ENCODE data around the gene SLC38A11.
"Not testable (repeated sequence)": the region's sequence is repeated elsewhere in the genome, so short reads cannot be mapped to it uniquely, and the experiment has no call there.

SLC38A11 gene

DNA sequence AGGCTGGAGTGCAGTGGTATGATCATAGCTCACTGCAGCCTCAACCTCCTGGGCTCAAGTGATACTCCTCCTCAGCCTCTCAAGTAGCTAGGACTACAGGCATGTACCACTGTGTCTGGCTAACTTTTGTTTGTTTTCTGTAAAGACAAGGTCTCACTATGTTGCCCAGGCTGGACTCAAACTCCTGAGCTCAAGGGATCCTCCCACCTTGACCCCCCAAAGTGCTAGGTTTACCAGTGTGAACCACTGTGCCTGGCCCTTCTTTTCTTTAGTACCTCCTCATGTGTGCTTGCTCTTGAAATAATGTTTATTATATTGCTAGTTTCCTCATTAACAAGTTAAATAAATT is 94.7 kb downstream of the SLC38A11 start:
- TF ChIP-seq, protein P1, sequence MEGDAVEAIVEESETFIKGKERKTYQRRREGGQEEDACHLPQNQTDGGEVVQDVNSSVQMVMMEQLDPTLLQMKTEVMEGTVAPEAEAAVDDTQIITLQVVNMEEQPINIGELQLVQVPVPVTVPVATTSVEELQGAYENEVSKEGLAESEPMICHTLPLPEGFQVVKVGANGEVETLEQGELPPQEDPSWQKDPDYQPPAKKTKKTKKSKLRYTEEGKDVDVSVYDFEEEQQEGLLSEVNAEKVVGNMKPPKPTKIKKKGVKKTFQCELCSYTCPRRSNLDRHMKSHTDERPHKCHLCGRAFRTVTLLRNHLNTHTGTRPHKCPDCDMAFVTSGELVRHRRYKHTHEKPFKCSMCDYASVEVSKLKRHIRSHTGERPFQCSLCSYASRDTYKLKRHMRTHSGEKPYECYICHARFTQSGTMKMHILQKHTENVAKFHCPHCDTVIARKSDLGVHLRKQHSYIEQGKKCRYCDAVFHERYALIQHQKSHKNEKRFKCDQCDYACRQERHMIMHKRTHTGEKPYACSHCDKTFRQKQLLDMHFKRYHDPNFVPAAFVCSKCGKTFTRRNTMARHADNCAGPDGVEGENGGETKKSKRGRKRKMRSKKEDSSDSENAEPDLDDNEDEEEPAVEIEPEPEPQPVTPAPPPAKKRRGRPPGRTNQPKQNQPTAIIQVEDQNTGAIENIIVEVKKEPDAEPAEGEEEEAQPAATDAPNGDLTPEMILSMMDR (IDR thresholded peaks at IDR 0.05; ENCODE audit: control insufficient read depth, extremely low read depth, insufficient read depth): no peak
- no peak for DNase-seq (ENCODE audit: low read depth)
- H3K4me3 ChIP-seq (ENCODE audit: low read depth, low read length): no peak overlapping the region

DNA sequence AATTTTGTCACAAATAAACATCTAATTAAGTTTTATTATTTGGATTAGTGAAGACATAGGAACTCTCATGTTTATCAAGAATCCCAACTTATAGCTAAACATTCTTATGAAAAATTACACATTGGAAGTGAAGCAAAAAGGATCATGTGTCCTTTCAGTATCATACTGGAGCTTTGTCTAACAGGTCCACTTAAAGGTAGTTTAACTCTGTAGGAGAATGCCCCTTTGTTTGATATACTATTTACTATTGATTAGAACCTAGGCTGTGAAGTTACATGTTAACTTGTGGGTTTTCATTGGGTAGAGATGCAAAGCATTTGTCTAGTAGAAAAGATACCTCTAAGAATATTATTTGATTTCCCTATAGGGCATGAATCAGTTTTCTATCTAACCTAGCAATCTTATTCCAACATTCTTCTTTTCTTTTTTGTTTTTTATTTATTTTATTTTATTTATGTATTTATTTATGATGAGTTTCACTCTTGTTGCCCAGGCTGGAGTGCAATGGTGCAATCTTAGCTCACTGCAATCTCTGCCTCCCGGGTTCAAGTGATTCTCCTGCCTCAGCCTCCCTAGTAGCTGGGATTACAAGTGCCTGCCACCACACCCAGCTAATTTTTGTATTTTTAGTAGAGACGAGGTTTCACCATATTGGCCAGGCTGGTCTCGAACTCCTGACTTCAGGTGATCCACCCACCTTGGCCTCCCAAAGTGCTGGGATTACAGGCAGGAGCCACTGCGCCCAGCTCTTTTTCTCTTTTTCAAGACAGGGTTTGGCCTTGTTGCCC is 95.2 kb downstream of the SLC38A11 start:
- not testable (repeated sequence) for H3K4me3 ChIP-seq (ENCODE audit: low read depth, low read length); DNase-seq (ENCODE audit: low read depth)

DNA sequence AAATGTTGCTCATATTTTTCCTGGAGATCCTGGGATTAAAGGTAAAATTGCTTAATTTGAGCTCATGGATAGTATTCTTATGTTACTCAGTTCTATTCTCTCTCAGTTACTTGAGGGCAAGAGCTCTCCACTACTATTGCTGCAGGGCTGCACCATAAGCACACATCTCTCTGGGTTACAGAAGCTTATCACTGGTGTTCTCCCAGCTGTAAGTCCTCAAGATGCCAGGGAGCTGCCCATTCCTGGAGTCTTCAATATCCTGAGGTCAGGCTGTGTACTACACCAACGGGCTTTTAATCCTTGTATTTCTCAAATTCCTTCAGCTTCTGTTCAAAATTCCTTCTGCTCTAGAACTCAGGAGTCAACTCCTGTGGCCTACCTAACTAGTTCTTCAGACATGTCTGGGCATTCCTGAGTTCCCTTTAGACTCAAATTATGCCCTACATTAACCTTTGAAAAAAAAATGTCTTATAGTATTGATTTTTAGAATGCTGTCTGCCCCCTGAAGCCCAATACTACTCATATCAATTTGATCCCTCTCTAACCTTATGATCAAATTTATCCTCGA is 96.0 kb downstream of the SLC38A11 start:
- no peak for DNase-seq (ENCODE audit: low read depth)
- no peak overlapping the region for H3K4me3 ChIP-seq (ENCODE audit: low read depth, low read length)
- TF ChIP-seq, protein P1 (IDR thresholded peaks at IDR 0.05; ENCODE audit: control insufficient read depth, extremely low read depth, insufficient read depth): no peak

DNA sequence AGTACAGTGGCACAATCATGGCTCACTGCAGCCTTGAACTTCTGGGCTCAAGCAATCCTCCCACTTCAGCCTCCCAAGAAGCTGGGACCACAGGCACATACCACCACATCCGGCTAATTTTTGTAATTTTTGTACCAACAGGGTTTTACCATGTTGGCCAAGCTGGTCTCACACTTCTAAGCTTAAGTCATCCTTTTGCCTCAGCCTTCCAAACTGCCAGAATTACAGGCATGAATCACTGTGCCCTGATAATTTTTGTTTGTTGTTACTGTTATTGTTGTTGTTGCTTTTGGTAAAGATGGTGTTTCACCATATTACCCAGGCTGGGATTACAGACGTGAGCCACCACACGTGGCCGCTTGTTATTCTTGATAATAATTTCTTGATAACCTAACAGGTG is 103.2 kb downstream of the SLC38A11 start:
- TF ChIP-seq, protein P1 (IDR thresholded peaks at IDR 0.05; ENCODE audit: control insufficient read depth, extremely low read depth, insufficient read depth): no peak
- no peak for DNase-seq (ENCODE audit: low read depth)
- no peak overlapping the region for H3K4me3 ChIP-seq (ENCODE audit: low read depth, low read length)

DNA sequence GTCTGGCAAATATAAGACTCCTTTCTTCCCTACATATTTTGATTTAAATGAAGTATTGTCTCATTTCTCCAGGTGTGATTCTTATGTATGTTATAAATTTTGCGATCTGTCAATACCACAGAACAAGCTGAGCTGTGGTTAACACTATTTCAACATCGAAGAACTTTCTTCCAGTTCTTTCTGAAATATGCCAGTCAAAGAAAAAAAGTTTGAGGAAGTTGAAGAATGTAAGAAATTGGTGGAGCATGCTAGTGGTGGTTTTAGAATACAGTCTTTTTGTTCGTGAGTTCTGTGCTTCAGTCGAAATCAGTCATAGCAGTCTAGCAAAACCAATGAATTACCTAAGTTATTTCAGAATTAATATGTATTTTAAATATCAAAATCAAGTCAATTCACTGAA is 105.1 kb downstream of the SLC38A11 start:
- TF ChIP-seq, protein P1 (IDR thresholded peaks at IDR 0.05; ENCODE audit: control insufficient read depth, extremely low read depth, insufficient read depth): no peak
- H3K4me3 ChIP-seq (ENCODE audit: low read depth, low read length): peak overlapping the region; percentile 21; the same call in 1 of the 2 replicates
- DNase-seq (ENCODE audit: low read depth): no peak

DNA sequence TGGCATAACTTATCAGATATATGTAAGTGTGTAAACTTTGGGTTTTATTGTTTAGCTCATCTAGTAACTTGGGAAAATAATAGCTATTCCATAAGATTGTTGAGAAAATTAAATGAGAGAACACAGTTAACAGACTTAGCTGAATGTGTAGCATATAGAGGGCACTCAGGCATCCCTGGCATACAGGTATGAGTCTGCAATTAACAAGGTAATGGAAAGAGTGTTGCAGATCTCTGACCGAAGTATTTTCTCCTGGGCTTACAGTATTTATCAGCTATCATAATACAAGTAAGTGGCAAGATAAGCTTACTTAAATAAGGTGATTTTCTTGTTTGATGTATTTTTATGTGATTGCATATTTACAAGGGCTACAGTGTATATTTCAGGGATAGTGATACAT is 105.8 kb downstream of the SLC38A11 start:
- H3K4me3 ChIP-seq (ENCODE audit: low read depth, low read length): no peak overlapping the region
- TF ChIP-seq, protein P1 (IDR thresholded peaks at IDR 0.05; ENCODE audit: control insufficient read depth, extremely low read depth, insufficient read depth): no peak
- no peak for DNase-seq (ENCODE audit: low read depth)

DNA sequence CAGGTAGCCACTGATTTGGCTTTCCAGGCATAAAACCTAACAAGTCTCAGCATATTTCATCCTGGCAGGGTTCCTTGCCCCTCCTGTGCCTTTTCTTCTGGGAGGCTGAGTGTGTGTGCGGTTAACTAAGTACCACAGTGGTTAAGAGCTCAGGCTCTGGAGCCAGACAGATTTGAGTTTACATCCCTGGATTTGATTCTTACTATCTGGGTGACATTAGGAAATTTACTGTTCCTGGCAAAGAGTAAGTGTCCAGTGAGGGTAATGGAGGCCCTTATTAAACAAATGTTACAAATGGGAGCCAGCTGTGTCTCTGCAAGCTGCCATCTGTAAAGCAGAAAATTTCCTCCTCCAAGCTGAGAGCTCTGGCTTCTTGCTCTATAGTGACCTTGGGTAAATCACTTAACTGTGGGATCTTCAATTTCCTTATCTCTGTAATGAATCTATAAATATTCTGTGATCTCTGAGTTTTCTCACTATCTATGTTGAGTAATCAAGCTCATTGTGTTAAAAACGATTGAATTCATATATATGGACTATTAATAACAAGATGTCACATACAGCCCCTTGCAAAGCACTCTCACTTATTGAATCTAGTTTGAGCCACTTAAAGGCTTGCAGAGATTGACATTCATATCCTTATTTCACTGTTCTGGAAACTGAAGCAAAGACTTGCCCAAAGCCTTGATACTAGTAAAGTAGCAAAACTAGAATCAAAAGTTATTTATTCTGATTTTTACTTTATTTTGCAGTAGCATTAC is 107.2 kb downstream of the SLC38A11 start:
- H3K4me3 ChIP-seq (ENCODE audit: low read depth, low read length): no peak overlapping the region
- TF ChIP-seq, protein P1 (IDR thresholded peaks at IDR 0.05; ENCODE audit: control insufficient read depth, extremely low read depth, insufficient read depth): no peak
- DNase-seq (ENCODE audit: low read depth): no peak
